Measurements from ENCODE around the gene KCTD5.

DNA sequence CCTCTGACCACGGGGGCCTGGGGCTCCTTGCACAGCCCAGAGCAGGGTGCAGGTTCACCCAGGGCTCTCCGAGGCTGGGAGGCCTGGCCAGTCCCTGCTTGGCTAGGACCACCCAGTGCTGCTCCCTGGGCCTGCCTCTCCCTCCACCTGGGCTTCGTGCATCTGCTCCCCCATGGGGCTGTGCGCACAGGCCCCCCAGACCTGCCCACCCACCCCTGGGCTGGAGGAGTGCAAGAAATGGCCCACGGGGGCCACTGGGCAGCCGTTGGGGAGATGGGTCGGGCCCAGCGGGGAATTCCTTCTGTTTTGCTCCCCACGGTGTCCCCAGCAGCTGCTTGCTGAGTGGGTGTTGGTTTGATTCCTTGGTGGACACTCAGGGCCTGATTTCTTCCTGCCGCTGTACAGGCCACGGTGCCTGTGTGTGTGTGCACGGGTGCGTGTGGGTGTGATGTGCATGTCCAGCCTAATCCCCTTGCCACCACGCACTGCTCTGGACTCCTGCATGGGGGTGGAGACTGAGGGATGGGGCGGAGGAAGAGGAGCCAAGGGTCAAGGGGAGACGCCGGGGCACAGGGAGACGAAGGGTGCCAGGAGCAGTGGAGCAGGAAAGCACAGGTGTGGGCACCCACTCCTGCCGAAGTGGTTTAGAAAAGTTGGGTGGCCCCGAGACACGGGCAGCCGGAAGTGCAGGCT lies 29.2 kb downstream of the KCTD5 start:
- TF ChIP-seq, protein P1, sequence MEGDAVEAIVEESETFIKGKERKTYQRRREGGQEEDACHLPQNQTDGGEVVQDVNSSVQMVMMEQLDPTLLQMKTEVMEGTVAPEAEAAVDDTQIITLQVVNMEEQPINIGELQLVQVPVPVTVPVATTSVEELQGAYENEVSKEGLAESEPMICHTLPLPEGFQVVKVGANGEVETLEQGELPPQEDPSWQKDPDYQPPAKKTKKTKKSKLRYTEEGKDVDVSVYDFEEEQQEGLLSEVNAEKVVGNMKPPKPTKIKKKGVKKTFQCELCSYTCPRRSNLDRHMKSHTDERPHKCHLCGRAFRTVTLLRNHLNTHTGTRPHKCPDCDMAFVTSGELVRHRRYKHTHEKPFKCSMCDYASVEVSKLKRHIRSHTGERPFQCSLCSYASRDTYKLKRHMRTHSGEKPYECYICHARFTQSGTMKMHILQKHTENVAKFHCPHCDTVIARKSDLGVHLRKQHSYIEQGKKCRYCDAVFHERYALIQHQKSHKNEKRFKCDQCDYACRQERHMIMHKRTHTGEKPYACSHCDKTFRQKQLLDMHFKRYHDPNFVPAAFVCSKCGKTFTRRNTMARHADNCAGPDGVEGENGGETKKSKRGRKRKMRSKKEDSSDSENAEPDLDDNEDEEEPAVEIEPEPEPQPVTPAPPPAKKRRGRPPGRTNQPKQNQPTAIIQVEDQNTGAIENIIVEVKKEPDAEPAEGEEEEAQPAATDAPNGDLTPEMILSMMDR (IDR thresholded peaks at IDR 0.05; ENCODE audit: insufficient read depth, low read depth, low read length): no peak
- TF ChIP-seq EZH2 (IDR thresholded peaks at IDR 0.05; ENCODE audit: insufficient read depth, low read length): no peak
